T-helper 2 cell treated with Interferon-gamma antibody and Interleukin-4, amounts not matched to agents 5 μg/mL and 100 μg/mL, for 36 hours (primary cell): ENCODE results near the gene HOXC11.

ENCODE experiments used
- DNase-seq: peaks from one replicate; pipeline ENCODE4 v3.0.0; 2021; ENCODE audit warnings: low spot score
- H3K27ac Mint-ChIP-seq: one replicate; pipeline ENCODE4 v1.8.0; 2021; ENCODE audit warnings: mild to moderate bottlenecking, mixed read lengths
- H3K27me3 Mint-ChIP-seq: one replicate; pipeline ENCODE4 v1.8.0; 2021; ENCODE audit warnings: low read depth, mixed read lengths
- H3K36me3 Mint-ChIP-seq: one replicate; pipeline ENCODE4 v1.8.0; 2021; ENCODE audit warnings: low read depth, mixed read lengths
- H3K4me1 Mint-ChIP-seq: one replicate; pipeline ENCODE4 v1.8.0; 2021; ENCODE audit warnings: low read depth, mixed read lengths
- H3K4me3 Mint-ChIP-seq: one replicate; pipeline ENCODE4 v1.8.0; 2022; ENCODE audit warnings: mild to moderate bottlenecking, moderate library complexity, mixed read lengths
- H3K9me3 Mint-ChIP-seq: one replicate; pipeline ENCODE4 v1.8.0; 2021; ENCODE audit warnings: mixed read lengths

HOXC11 gene

GRCh38 chr12:54022960-54023884 lies 50.3 kb downstream of the HOXC11 start:
- H3K27ac Mint-ChIP-seq, result no peak overlapping the region
- no peaks in the 10 kb centered on the region for H3K9me3 Mint-ChIP-seq
- H3K36me3 Mint-ChIP-seq, result no peaks in the 10 kb centered on the region
- DNase-seq, result no peak
- peaks cover 4% of the 10 kb centered on the region for H3K4me1 Mint-ChIP-seq
- H3K27me3 Mint-ChIP-seq, result peaks cover 88% of the 10 kb centered on the region
- H3K4me3 Mint-ChIP-seq, result no peak overlapping the region

DNA sequence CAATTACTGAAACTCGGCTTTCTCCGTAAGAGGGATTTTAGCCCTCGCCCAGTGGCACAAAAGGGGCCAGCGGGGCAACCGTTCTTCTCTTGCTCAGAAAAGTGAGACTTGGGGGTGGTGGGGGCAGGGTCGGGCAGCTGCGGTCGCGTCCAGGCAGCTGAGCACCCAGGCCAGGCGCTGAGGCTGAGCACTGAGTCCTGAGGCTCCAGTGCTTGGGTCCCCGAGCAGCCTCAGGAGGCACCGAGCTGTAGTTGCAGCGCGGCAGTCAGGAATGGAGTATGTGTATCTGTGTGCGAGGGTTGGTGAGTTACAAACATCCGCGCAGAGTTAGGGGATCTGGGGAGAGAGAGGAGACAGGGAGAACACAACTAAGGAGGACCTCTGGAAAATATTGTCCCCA lies 51.2 kb downstream of the HOXC11 start:
- Mint-ChIP-seq H3K27ac (no peak overlapping the region), H3K36me3 (no peaks in the 10 kb centered on the region), H3K9me3 (no peaks in the 10 kb centered on the region), H3K27me3 (peaks cover 93% of the 10 kb centered on the region), H3K4me1 (peaks cover 7% of the 10 kb centered on the region), H3K4me3 (no peak overlapping the region)
- DNase-seq, result no peak

- no peak for DNase-seq
- Mint-ChIP-seq H3K36me3 (no peaks in the 10 kb centered on the region), H3K27ac (no peak overlapping the region), H3K27me3 (peaks cover 93% of the 10 kb centered on the region), H3K9me3 (no peaks in the 10 kb centered on the region), H3K4me3 (no peak overlapping the region), H3K4me1 (peaks cover 6% of the 10 kb centered on the region)
Observed at GRCh38 chr12:54024581-54025305, 51.8 kb downstream of the HOXC11 start.

DNA sequence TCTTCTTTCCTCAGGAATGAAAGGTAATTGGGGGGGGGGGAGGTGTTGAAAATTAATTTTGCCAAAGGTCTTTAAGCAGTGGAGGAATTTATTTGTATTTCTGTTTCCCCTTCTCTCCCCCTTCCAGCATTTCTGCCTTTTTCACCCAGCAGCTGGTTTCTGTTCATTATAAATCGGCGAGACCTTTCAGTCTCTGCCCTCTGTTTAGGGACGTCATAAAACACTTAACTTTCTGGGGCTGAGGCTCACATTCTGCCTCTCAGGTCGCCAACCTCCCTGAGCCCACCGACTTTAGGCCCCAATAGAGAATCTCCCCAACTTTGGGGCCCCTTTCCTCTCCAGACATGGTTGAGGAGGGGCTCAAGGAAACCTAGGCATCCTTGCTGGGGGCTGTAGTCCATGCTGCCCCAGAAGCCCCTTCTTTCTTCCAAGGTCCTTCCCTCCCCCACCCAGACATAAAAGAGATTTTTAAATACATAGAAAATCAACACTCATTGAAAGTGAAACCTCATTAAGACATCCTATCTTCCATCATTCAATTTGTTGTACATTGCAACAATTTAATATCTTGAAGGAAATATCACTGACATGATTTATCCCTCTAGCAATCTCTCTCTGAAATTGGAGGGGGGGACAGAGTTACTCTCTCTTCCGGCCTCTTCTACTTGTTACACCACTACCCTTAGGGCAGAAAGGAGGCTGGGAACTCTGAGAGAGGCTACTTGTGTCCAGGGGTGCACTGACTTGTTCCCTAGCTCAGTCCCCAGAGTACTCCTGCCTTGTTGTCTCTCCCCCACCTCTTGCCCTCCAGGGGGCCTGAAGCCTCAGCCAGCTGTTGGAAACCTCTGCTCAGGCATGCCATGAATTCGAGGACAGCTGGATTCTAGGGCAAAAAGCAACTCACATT lies 52.8 kb downstream of the HOXC11 start:
- no peak for DNase-seq
- Mint-ChIP-seq H3K27ac (no peak overlapping the region), H3K4me1 (peaks cover 6% of the 10 kb centered on the region), H3K9me3 (no peaks in the 10 kb centered on the region), H3K4me3 (no peak overlapping the region), H3K36me3 (no peaks in the 10 kb centered on the region), H3K27me3 (peaks cover 91% of the 10 kb centered on the region)

GRCh38 chr12:54026640-54027441 lies 53.9 kb downstream of the HOXC11 start:
- H3K9me3 Mint-ChIP-seq, result no peaks in the 10 kb centered on the region
- peaks cover 6% of the 10 kb centered on the region for H3K4me1 Mint-ChIP-seq
- no peaks in the 10 kb centered on the region for H3K36me3 Mint-ChIP-seq
- peaks cover 90% of the 10 kb centered on the region for H3K27me3 Mint-ChIP-seq
- no peak overlapping the region for H3K27ac Mint-ChIP-seq
- H3K4me3 Mint-ChIP-seq, result no peak overlapping the region
- no peak for DNase-seq
